HL-60 (cell line): ENCODE data around the gene MCCC1.

Experiments
- CTCF ChIP-seq: IDR thresholded peaks from one replicate; pipeline ENCODE4 v1.5.1; 2011; ENCODE audit warnings: low read length, control low read depth, inconsistent platforms; ENCODE audit not compliant: insufficient read depth
- GABPA ChIP-seq: IDR thresholded peaks from 2 replicates; pipeline ENCODE4 v1.6.1; 2012; ENCODE audit warnings: low read depth
- POLR2AphosphoS5 ChIP-seq: IDR thresholded peaks from 2 replicates; pipeline ENCODE4 v1.6.1; 2012; ENCODE audit warnings: low read depth
- REST ChIP-seq: IDR thresholded peaks from 2 replicates; pipeline ENCODE4 v1.6.1; 2012; ENCODE audit warnings: low read depth; ENCODE audit not compliant: insufficient replicate concordance
- SPI1 ChIP-seq: IDR thresholded peaks from 2 replicates; pipeline ENCODE4 v1.6.1; 2012; ENCODE audit warnings: low read depth, mild to moderate bottlenecking, borderline replicate concordance

GRCh38 chr3:183098536-183099025 lies 715 bp downstream of the MCCC1 start:
- TF ChIP-seq CTCF (no peak), POLR2AphosphoS5 (no peak), GABPA (no peak), REST (no peak), SPI1 (no peak)
